ENCODE measurements around the gene ZFAND2A.

DNA sequence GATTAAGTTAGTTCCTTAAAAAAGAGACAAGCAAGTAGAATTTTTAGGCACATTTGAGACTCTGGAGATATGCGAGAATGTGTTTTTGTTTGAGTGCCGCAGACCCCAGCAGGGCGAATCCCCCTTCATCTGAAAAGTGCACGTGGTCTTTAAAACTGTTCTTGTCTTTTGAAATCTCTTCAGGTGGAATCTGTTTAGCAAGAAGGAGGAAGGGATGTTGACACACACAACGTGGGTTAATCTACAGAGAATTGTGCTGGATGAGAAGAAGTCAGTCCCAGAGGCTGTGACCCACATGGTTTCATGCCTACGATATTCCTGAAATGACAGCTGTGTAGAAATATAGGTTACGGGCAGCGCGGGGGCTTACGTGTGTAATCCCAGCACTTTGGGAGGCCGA lies 27.1 kb upstream of the ZFAND2A start:
- TF ChIP-seq, protein P1, sequence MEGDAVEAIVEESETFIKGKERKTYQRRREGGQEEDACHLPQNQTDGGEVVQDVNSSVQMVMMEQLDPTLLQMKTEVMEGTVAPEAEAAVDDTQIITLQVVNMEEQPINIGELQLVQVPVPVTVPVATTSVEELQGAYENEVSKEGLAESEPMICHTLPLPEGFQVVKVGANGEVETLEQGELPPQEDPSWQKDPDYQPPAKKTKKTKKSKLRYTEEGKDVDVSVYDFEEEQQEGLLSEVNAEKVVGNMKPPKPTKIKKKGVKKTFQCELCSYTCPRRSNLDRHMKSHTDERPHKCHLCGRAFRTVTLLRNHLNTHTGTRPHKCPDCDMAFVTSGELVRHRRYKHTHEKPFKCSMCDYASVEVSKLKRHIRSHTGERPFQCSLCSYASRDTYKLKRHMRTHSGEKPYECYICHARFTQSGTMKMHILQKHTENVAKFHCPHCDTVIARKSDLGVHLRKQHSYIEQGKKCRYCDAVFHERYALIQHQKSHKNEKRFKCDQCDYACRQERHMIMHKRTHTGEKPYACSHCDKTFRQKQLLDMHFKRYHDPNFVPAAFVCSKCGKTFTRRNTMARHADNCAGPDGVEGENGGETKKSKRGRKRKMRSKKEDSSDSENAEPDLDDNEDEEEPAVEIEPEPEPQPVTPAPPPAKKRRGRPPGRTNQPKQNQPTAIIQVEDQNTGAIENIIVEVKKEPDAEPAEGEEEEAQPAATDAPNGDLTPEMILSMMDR (conservative IDR thresholded peaks at IDR 0.05; ENCODE audit: low read length) = no peak
- no peak for TF ChIP-seq EZH2phosphoT487 (IDR thresholded peaks at IDR 0.05; ENCODE audit: borderline replicate concordance)

Measured in Loucy (cell line).